Coronary artery (tissue), 2 donors: ENCODE data around the gene GORAB.

Experiments used
- DNase-seq: peaks from one replicate; pipeline ENCODE4 v3.0.0-alpha.2; 2017; ENCODE audit warnings: low spot score
- H3K27ac ChIP-seq, 2 donors: fragments of 200-600 bp; sonication (generic); one replicate each; pipeline ENCODE4 v1.5.1; 2016 to 2019
- H3K4me3 ChIP-seq: fragments of 200-600 bp; sonication (generic); 2 replicates; pipeline ENCODE4 v1.5.1; 2016; ENCODE audit warnings: mild to moderate bottlenecking, moderate library complexity
- CTCF ChIP-seq: fragments of 200-600 bp; sonication (generic); IDR thresholded peaks from one replicate; pipeline ENCODE4 v1.5.1; 2019; ENCODE audit warnings: antibody characterized with exemption

GORAB gene

DNA sequence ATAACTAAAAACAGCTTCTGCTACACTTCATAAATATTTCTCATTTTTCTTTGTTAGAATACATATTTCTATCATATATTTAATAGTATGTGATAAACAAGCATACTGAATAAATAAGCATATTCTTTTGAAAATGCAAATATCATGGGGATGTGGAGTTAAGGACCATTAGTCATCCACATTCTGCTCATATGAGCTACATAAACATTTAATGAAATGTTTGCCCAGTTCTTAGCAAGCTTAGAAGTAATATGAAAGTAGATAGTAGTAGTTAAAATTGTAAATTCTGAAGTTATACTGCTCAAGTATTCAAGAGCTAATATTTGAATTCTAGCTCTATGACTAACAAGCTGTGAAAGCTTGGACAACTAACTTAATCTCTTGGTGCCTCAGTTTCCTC is 10.1 kb upstream of the GORAB start:
- H3K27ac ChIP-seq: no peak overlapping the region

GRCh38 chr1:170530972-170531757 is 801 bp upstream of the GORAB start:
- no peak for DNase-seq
- no peak for TF ChIP-seq CTCF
- Histone ChIP-seq H3K27ac (peak overlapping the region; percentile 85 to 97), H3K4me3 (peak overlapping the region; percentile 84)

More for the DNA sequence above, 10.1 kb upstream of the GORAB start:
- H3K4me3 ChIP-seq: no peak overlapping the region
- no peak for DNase-seq
- no peak for TF ChIP-seq CTCF

- H3K27ac ChIP-seq: no peak overlapping the region
- no peak for TF ChIP-seq CTCF
- H3K4me3 ChIP-seq: peak overlapping the region; percentile 84
- no peak for DNase-seq
Observed at GRCh38 chr1:170533298-170533697, 1.3 kb downstream of the GORAB start.

- no peak for TF ChIP-seq CTCF
- no peak overlapping the region for H3K27ac ChIP-seq
- no peak for DNase-seq
- no peak overlapping the region for H3K4me3 ChIP-seq
Observed at GRCh38 chr1:170534626-170535147, 2.7 kb downstream of the GORAB start.

GRCh38 chr1:170535418-170535817 is 3.5 kb downstream of the GORAB start:
- H3K4me3 ChIP-seq: no peak overlapping the region
- TF ChIP-seq CTCF: no peak
- no peak for DNase-seq
- no peak overlapping the region for H3K27ac ChIP-seq

- DNase-seq: no peak
- no peak for TF ChIP-seq CTCF
- no peak overlapping the region for H3K27ac ChIP-seq
- H3K4me3 ChIP-seq: no peak overlapping the region
Observed at GRCh38 chr1:170536924-170537551, 5.1 kb downstream of the GORAB start.
